GM23248 (cell line): ENCODE measurements around the gene HOXB3.

ENCODE experiments used
- EZH2 ChIP-seq: fragments of 200-600 bp; sonication (generic); IDR thresholded peaks from 2 replicates; pipeline ENCODE4 v1.6.1; 2018; ENCODE audit warnings: antibody characterized with exemption, mild to moderate bottlenecking; ENCODE audit not compliant: insufficient read depth, poor library complexity, severe bottlenecking
- EZH2phosphoT487 ChIP-seq: fragments of 200-600 bp; sonication (generic); IDR thresholded peaks from 2 replicates; pipeline ENCODE4 v1.6.1; 2018; ENCODE audit warnings: antibody characterized with exemption, moderate library complexity, mild to moderate bottlenecking, low read depth; ENCODE audit not compliant: insufficient read depth

GRCh38 chr17:48532261-48532660, 57.8 kb downstream of the HOXB3 start:
- TF ChIP-seq EZH2 (no peak), EZH2phosphoT487 (no peak)
